Endothelial cell of umbilical vein (primary cell): ENCODE measurements around the gene SHC1.

Experiments used
- CTCF ChIP-seq, 2 donors: IDR thresholded peaks; 1 replicate in 1 of 2; 2 replicates in 1 of 2; pipeline ENCODE4 v1.5.1; 2011; ENCODE audit warnings: low read length in 2 of 2, mild to moderate bottlenecking in 2 of 2, moderate library complexity in 2 of 2, control low read depth in 1 of 2, inconsistent platforms in 1 of 2, low read depth in 1 of 2; ENCODE audit not compliant: insufficient read depth in 1 of 2; ENCODE audit errors: extremely low read depth in 1 of 2
- EZH2 ChIP-seq: IDR thresholded peaks from 2 replicates; pipeline ENCODE4 v1.6.1; 2012; ENCODE audit warnings: borderline replicate concordance, low read depth, mild to moderate bottlenecking, moderate library complexity, low read length, inconsistent platforms; ENCODE audit not compliant: severe bottlenecking
- GATA2 ChIP-seq: IDR thresholded peaks from 2 replicates; pipeline ENCODE4 v1.7.0; 2011; ENCODE audit warnings: low read depth, mild to moderate bottlenecking, moderate library complexity, mixed read lengths, low read length; ENCODE audit not compliant: insufficient read length, insufficient read depth
- MAX ChIP-seq: IDR thresholded peaks from 2 replicates; pipeline ENCODE4 v1.6.1; 2011; ENCODE audit not compliant: insufficient read depth, insufficient read length
- MYC ChIP-seq: IDR thresholded peaks from one replicate; pipeline ENCODE4 v1.6.1; 2011; ENCODE audit warnings: mild to moderate bottlenecking, low read depth, low read length
- POLR2A ChIP-seq: IDR thresholded peaks from 2 replicates; pipeline ENCODE4 v1.6.1; 2012; ENCODE audit warnings: low read depth, mild to moderate bottlenecking, control low read depth, low read length
- POLR2AphosphoS5 ChIP-seq: IDR thresholded peaks from 2 replicates; pipeline ENCODE4 v1.6.1; 2012; ENCODE audit warnings: low read depth, mild to moderate bottlenecking, control low read depth, low read length, moderate library complexity; ENCODE audit not compliant: insufficient read depth

GRCh38 chr1:155003227-155003765 lies 32.7 kb upstream of the SHC1 start:
- TF ChIP-seq CTCF (IDR thresholded peaks at IDR 0.05; ENCODE audit: extremely low read depth in 1 of 2, insufficient read depth in 1 of 2, low read depth in 1 of 2, low read length in 2 of 2) (no peak), EZH2 (no peak), MAX (no peak), POLR2A (no peak), POLR2AphosphoS5 (no peak), MYC (no peak), GATA2 (no peak)
